Measurements from ENCODE around the gene C5AR1.
"Not testable (repeated sequence)": the region's sequence is repeated elsewhere in the genome, so short reads cannot be mapped to it uniquely, and the experiment has no call there.

The C5AR1 gene

GRCh38 chr19:47284324-47284899, 25.2 kb upstream of the C5AR1 start:
- peak in 1 of 2 donors; percentile 20 for DNase-seq (ENCODE audit: low read depth in 2 of 2)

- peak; percentile 46 to 65 for DNase-seq (ENCODE audit: low read depth in 2 of 2)
Observed at GRCh38 chr19:47296036-47296435, 13.6 kb upstream of the C5AR1 start.

- not testable (repeated sequence) for DNase-seq (ENCODE audit: low read depth in 2 of 2)
Observed at GRCh38 chr19:47300867-47301266, 8.8 kb upstream of the C5AR1 start.

- DNase-seq (ENCODE audit: low read depth in 2 of 2), result no peak
Observed at GRCh38 chr19:47302249-47302648, 7.4 kb upstream of the C5AR1 start.

GRCh38 chr19:47303966-47304365, 5.7 kb upstream of the C5AR1 start:
- no peak for DNase-seq (ENCODE audit: low read depth in 2 of 2)

- DNase-seq (ENCODE audit: low read depth in 2 of 2), result peak; percentile 31 to 35
Observed at GRCh38 chr19:47305309-47305751, 4.3 kb upstream of the C5AR1 start.

GRCh38 chr19:47306303-47306702, 3.4 kb upstream of the C5AR1 start:
- DNase-seq (ENCODE audit: low read depth in 2 of 2), result no peak

GRCh38 chr19:47309038-47309437, 623 bp upstream of the C5AR1 start:
- no peak for DNase-seq (ENCODE audit: low read depth in 2 of 2)

- no peak for DNase-seq (ENCODE audit: low read depth in 2 of 2)
Observed at GRCh38 chr19:47310323-47310722, 662 bp downstream of the C5AR1 start.

GRCh38 chr19:47310819-47311218, 1.2 kb downstream of the C5AR1 start:
- no peak for DNase-seq (ENCODE audit: low read depth in 2 of 2)

GRCh38 chr19:47312366-47313006, 2.8 kb downstream of the C5AR1 start:
- no peak for DNase-seq (ENCODE audit: low read depth in 2 of 2)

GRCh38 chr19:47313754-47314295, 4.2 kb downstream of the C5AR1 start:
- no peak for DNase-seq (ENCODE audit: low read depth in 2 of 2)

GRCh38 chr19:47315125-47315821, 5.6 kb downstream of the C5AR1 start:
- no peak for DNase-seq (ENCODE audit: low read depth in 2 of 2)

- DNase-seq (ENCODE audit: low read depth in 2 of 2), result no peak
Observed at GRCh38 chr19:47316513-47316912, 6.9 kb downstream of the C5AR1 start.

- DNase-seq (ENCODE audit: low read depth in 2 of 2), result no peak
Observed at GRCh38 chr19:47319923-47320871, 10.5 kb downstream of the C5AR1 start.

- DNase-seq (ENCODE audit: low read depth in 2 of 2), result no peak
Observed at GRCh38 chr19:47321630-47322029, 12.0 kb downstream of the C5AR1 start.

- no peak for DNase-seq (ENCODE audit: low read depth in 2 of 2)
Observed at GRCh38 chr19:47322058-47322457, 12.4 kb downstream of the C5AR1 start.

GRCh38 chr19:47323409-47323808, 13.7 kb downstream of the C5AR1 start:
- DNase-seq (ENCODE audit: low read depth in 2 of 2), result no peak

- DNase-seq (ENCODE audit: low read depth in 2 of 2), result no peak
Observed at GRCh38 chr19:47323872-47324271, 14.2 kb downstream of the C5AR1 start.

- DNase-seq (ENCODE audit: low read depth in 2 of 2), result no peak
Observed at GRCh38 chr19:47324502-47324901, 14.8 kb downstream of the C5AR1 start.

GRCh38 chr19:47330466-47330869, 20.8 kb downstream of the C5AR1 start:
- no peak for DNase-seq (ENCODE audit: low read depth in 2 of 2)

- no peak for DNase-seq (ENCODE audit: low read depth in 2 of 2)
Observed at GRCh38 chr19:47331490-47331889, 21.8 kb downstream of the C5AR1 start.

All from stimulated activated CD8-positive, alpha-beta memory T cell treated with anti-CD3 and anti-CD28 coated beads, Interleukin-7, amount 100 ng/mL, for 4 hours (primary cell).